Heart left ventricle (tissue), 16 donors: ENCODE measurements around the gene GJB6. TPM values are rescaled to one million over a fixed set of nuclear protein-coding genes. Genes with fewer than 3 reads are reported as not detected.

Experiments used
- ATAC-seq, 4 donors: fragments of 200-7000 bp; cut with Tn5 transposase; one replicate each; pipeline ENCODE4 v1.9.1; 2020 to 2022; ENCODE audit warnings: moderate library complexity in 4 of 4, mild to moderate bottlenecking in 3 of 4, moderate number of reproducible peaks in 1 of 4
- DNase-seq, 5 donors: peaks; one replicate each; pipeline ENCODE4 v3.0.0-alpha.2; 2020
- H3K27ac ChIP-seq, 12 donors: fragments of 200-600 bp; sonication (generic) in 4 of 12; one replicate each; pipeline versions ENCODE4 v1.5.0 to v1.8.0; 2016 to 2022; ENCODE audit warnings: mild to moderate bottlenecking in 2 of 12
- H3K27me3 ChIP-seq, 9 donors: fragments of 200-600 bp; sonication (generic) in 2 of 9; one replicate each; pipeline versions ENCODE4 v1.5.1 to v1.8.0; 2016 to 2022; ENCODE audit warnings: mild to moderate bottlenecking in 3 of 9
- H3K36me3 ChIP-seq, 9 donors: fragments of 200-600 bp; sonication (generic) in 2 of 9; one replicate each; pipeline versions ENCODE4 v1.5.0 to v1.8.0; 2018 to 2022; ENCODE audit warnings: mild to moderate bottlenecking in 2 of 9
- H3K4me1 ChIP-seq, 12 donors: fragments of 200-600 bp; sonication (generic) in 4 of 12; one replicate each; pipeline versions ENCODE4 v1.5.0 to v1.8.0; 2016 to 2022; ENCODE audit warnings: mild to moderate bottlenecking in 3 of 12
- H3K4me3 ChIP-seq, 12 donors: fragments of 200-600 bp; sonication (generic) in 4 of 12; one replicate each; pipeline versions ENCODE4 v1.5.0 to v1.8.0; 2017 to 2022; ENCODE audit warnings: mild to moderate bottlenecking in 9 of 12, moderate library complexity in 4 of 12
- H3K9me3 ChIP-seq, 12 donors: fragments of 200-600 bp; sonication (generic) in 4 of 12; one replicate each; pipeline versions ENCODE4 v1.5.0 to v1.8.0; 2016 to 2022; ENCODE audit warnings: mild to moderate bottlenecking in 1 of 12
- POLR2A ChIP-seq, 2 donors: fragments of 450-650 bp; IDR thresholded peaks; one replicate each; pipeline ENCODE4 v1.6.1; 2017; ENCODE audit warnings: antibody characterized with exemption in 2 of 2, mild to moderate bottlenecking in 2 of 2, moderate library complexity in 2 of 2
- WGBS, 4 donors: extraction: QIAGEN DNeasy Blood & Tissue Kit in 2 of 4; methylation state at CpG; one replicate each; pipeline versions ENCODE4 v1.1.5 to v1.1.7; 2013 to 2018; 5-methylcytosine and 5-hydroxymethylcytosine counted together
- intact Hi-C, 10 donors: fragments of 100-400 bp; cut with DNase I; formaldehyde crosslinking; loops; one replicate each; pipeline versions ENCODE4 v1.11.1 to v1.14.2; 2022
- polyA plus RNA-seq, 2 donors: library from polyadenylated mRNA; stranded (reverse); fragments of 200-250 nt; gene quantifications; one replicate each; pipeline ENCODE4 v1.2.3, GENCODE V29; 2013
- total RNA-seq, 9 donors: library from RNA; depleted of rRNA in 2 of 9; stranded (reverse); fragments of >200 nt in 2 of 9; fragmentation: NEBNext Ultra II Directional in 3 of 9; extraction: Animal tissue kit (Norgen Biotek cat#: 25700) in 3 of 9; gene quantifications; one replicate each; pipeline versions ENCODE4 v1.1.0 to v1.2.4, GENCODE V29; 2016 to 2023
- TF ChIP-seq, protein P1 (sequence below), 12 donors: fragments of 200-600 bp; sonication (generic) in 4 of 12; IDR thresholded peaks; one replicate each; pipeline versions ENCODE4 v1.5.0 to v1.8.0; 2018 to 2022; ENCODE audit warnings: antibody characterized with exemption in 12 of 12, mild to moderate bottlenecking in 5 of 12
- donor health status: ischemic (EF 13 %, LVEDD 7.1; RV severe dilation, severe dysfunction).
- donor health status: healthy with polysubstance abuse.
- donor health status: DM: no; HTN: yes; CAD: no.
- donor health status: DM: no; HTN: no; CAD: no.
- donor health status: ischemic (EF 25% LVEDD 6.9; RV normal size, moderate dysfunction).
- donor health status: ischemic (EF 25% LVEDD 5.7; RV mildly dilated, moderate dysfunction).
- donor health status: healthy.
- donor health status: DM: yes; HTN: yes; CAD: no.
- donor health status: ischemic (EF 35%, LVEDD 5.7; RV mildly dilated, moderate dysfunction).
- donor health status: nonischemic (EF 11% LVEDD 7.7; RV severe dilation, severe dysfunction).
- donor health status: DM: yes; HTN: yes; CAD: no.
- donor health status: PGD.
- donor health status: ischemic (EF 29% LVEDD 5.4; RV normal size, mild dysfunction).
- donor health status: nonischemic (EF 23%, LVEDD 6.1; RV moderate dilation, normal function).

Gene GJB6
- total and polyA plus RNA-seq, 11 donors = not detected

- H3K27me3 ChIP-seq = peaks cover 0 to 18% (median 0%) of the 10 kb centered on the region in 9 donors
- intact Hi-C loops = no loop called here
- TF ChIP-seq, protein P1, sequence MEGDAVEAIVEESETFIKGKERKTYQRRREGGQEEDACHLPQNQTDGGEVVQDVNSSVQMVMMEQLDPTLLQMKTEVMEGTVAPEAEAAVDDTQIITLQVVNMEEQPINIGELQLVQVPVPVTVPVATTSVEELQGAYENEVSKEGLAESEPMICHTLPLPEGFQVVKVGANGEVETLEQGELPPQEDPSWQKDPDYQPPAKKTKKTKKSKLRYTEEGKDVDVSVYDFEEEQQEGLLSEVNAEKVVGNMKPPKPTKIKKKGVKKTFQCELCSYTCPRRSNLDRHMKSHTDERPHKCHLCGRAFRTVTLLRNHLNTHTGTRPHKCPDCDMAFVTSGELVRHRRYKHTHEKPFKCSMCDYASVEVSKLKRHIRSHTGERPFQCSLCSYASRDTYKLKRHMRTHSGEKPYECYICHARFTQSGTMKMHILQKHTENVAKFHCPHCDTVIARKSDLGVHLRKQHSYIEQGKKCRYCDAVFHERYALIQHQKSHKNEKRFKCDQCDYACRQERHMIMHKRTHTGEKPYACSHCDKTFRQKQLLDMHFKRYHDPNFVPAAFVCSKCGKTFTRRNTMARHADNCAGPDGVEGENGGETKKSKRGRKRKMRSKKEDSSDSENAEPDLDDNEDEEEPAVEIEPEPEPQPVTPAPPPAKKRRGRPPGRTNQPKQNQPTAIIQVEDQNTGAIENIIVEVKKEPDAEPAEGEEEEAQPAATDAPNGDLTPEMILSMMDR (IDR thresholded peaks at IDR 0.05) = no peak
- TF ChIP-seq POLR2A (IDR thresholded peaks at IDR 0.05) = no peak
Observed at GRCh38 chr13:20249913-20250312, 17.8 kb upstream of the GJB6 start.

GRCh38 chr13:20247963-20248362, 15.8 kb upstream of the GJB6 start:
- no peaks in the 10 kb centered on the region for H3K9me3 ChIP-seq
- H3K4me3 ChIP-seq = no peak overlapping the region
- no peak overlapping the region for H3K27ac ChIP-seq
- H3K27me3 ChIP-seq = peaks cover 0 to 12% (median 0%) of the 10 kb centered on the region in 9 donors
- 77 to 88% (median 82%) methylated on average over 6 to 10 of the region's 10 CpGs for WGBS, 4 donors
- H3K36me3 ChIP-seq = no peaks in the 10 kb centered on the region
- no peaks in the 10 kb centered on the region for H3K4me1 ChIP-seq
- intact Hi-C loops = no loop called here
- ATAC-seq (no peak), DNase-seq (no peak)
- TF ChIP-seq, protein P1 (IDR thresholded peaks at IDR 0.05) = no peak
- TF ChIP-seq POLR2A (IDR thresholded peaks at IDR 0.05) = no peak

More at GRCh38 chr13:20249913-20250312, 17.8 kb upstream of the GJB6 start:
- 87 to 90% (median 88%) methylated on average over 5 of the region's 5 CpGs for WGBS, 4 donors
- no peaks in the 10 kb centered on the region for H3K36me3 ChIP-seq
- no peaks in the 10 kb centered on the region for H3K9me3 ChIP-seq
- no peak overlapping the region for H3K27ac ChIP-seq
- DNase-seq = no peak
- ATAC-seq = no peak
- no peaks in the 10 kb centered on the region for H3K4me1 ChIP-seq
- no peak overlapping the region for H3K4me3 ChIP-seq

- Histone ChIP-seq H3K4me3 (no peak overlapping the region), H3K9me3 (no peaks in the 10 kb centered on the region), H3K4me1 (no peaks in the 10 kb centered on the region), H3K36me3 (no peaks in the 10 kb centered on the region), H3K27me3 (peaks cover 0 to 11% (median 0%) of the 10 kb centered on the region in 9 donors), H3K27ac (no peak overlapping the region)
- TF ChIP-seq, protein P1 (IDR thresholded peaks at IDR 0.05) = no peak
- TF ChIP-seq POLR2A (IDR thresholded peaks at IDR 0.05) = no peak
- DNase-seq = no peak
- 65 to 71% (median 66%) methylated on average over 13 to 14 of the region's 14 CpGs for WGBS, 4 donors
- peak in 1 of 4 donors; percentile 20 for ATAC-seq
- intact Hi-C loops = no loop called here
Observed at GRCh38 chr13:20247403-20247802, 15.3 kb upstream of the GJB6 start.

DNA sequence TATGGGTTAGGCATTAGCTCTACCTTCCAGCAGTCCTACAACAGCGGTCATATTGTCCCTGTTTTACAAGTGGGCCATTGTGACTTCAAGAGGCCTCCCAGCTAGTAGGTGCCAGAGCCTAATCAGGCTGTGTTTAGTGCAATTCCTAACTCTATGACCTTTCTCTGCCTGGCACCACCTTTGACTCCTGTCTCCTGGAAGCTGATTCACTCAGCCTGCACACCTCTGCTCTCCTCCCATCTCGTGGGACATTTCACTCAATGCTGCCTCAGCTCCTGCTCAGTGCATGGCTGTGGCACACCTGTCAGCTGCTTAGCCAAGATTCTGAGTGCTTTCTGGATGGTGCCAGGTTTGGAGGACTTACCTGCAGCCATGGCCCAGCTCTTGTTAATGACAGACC, 9.5 kb upstream of the GJB6 start:
- Histone ChIP-seq H3K4me1 (no peaks in the 10 kb centered on the region), H3K36me3 (no peaks in the 10 kb centered on the region), H3K27me3 (peaks cover 0 to 23% (median 0%) of the 10 kb centered on the region in 9 donors), H3K4me3 (no peak overlapping the region), H3K27ac (no peak overlapping the region), H3K9me3 (no peaks in the 10 kb centered on the region)
- intact Hi-C loops = no loop called here
- DNase-seq (no peak), ATAC-seq (no peak)
- 49 to 72% (median 66%) methylated on average over 2 of the region's 2 CpGs for WGBS, 4 donors
- TF ChIP-seq, protein P1 (IDR thresholded peaks at IDR 0.05) = no peak
- no peak for TF ChIP-seq POLR2A (IDR thresholded peaks at IDR 0.05)
